PFSK-1 (cell line): ENCODE measurements around the gene SPATA3.

Source experiments
- FOXP2 ChIP-seq: optimal IDR thresholded peaks from 2 replicates; pipeline ENCODE3; 2011; ENCODE audit warnings: borderline replicate concordance, control low read depth, inconsistent platforms; ENCODE audit not compliant: insufficient read depth; ENCODE audit errors: extremely low read length, extremely low read depth
- POLR2AphosphoS5 ChIP-seq: IDR thresholded peaks from 2 replicates; pipeline ENCODE4 v1.6.1; 2012; ENCODE audit warnings: low read depth, mild to moderate bottlenecking, control low read depth, low read length, moderate library complexity
- REST ChIP-seq, 2 experiments: IDR thresholded peaks; 2 replicates each; pipeline versions ENCODE4 v1.6.1 to v1.8.0; 2011 to 2012; ENCODE audit warnings: low read depth in 2 of 2, low read length in 2 of 2, control low read depth in 1 of 2, inconsistent platforms in 1 of 2, mild to moderate bottlenecking in 1 of 2, moderate library complexity in 1 of 2; ENCODE audit not compliant: insufficient read depth in 1 of 2
- SIN3A ChIP-seq: IDR thresholded peaks from 2 replicates; pipeline ENCODE4 v1.6.1; 2012; ENCODE audit warnings: mild to moderate bottlenecking, low read length, moderate library complexity, borderline replicate concordance; ENCODE audit not compliant: insufficient read depth
- TAF1 ChIP-seq: IDR thresholded peaks from 2 replicates; pipeline ENCODE4 v1.6.1; 2012; ENCODE audit warnings: low read length, control low read depth, borderline replicate concordance; ENCODE audit not compliant: insufficient read depth

Gene SPATA3

GRCh38 chr2:230949966-230950873 lies 45.7 kb upstream of the SPATA3 start:
- TF ChIP-seq FOXP2 (no peak), TAF1 (no peak), SIN3A (no peak), REST (IDR thresholded peaks at IDR 0.05; ENCODE audit: insufficient read depth in 1 of 2, low read depth in 2 of 2, low read length in 2 of 2) (no peak)

DNA sequence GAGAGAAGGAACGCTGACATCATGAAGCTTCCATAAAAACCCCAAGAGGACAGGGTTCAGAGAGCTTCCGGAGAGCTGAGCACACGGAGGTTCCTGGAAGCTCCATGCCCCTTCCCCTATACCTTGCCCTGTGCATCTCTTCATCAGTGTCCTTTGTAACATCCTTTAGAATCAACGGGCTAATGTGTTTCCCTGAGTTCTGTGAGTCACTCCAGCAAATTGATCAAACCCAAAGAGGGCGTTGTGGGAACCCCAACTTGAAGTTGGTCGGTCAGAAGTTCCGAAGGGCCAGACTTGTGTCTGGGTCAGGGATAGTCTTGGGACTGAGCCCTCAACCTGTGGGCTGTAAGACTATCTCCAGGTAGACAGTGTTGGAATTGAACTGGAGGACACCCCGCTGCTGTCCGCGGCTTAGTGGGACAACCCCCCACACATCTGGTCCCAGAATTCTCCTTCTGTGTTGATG lies 45.0 kb upstream of the SPATA3 start:
- TF ChIP-seq REST (IDR thresholded peaks at IDR 0.05; ENCODE audit: insufficient read depth in 1 of 2, low read depth in 2 of 2, low read length in 2 of 2) (no peak), FOXP2 (no peak), POLR2AphosphoS5 (no peak), SIN3A (no peak), TAF1 (no peak)

GRCh38 chr2:230951396-230951795 lies 44.5 kb upstream of the SPATA3 start:
- TF ChIP-seq FOXP2 (no peak), REST (IDR thresholded peaks at IDR 0.05; ENCODE audit: insufficient read depth in 1 of 2, low read depth in 2 of 2, low read length in 2 of 2) (no peak), SIN3A (no peak), POLR2AphosphoS5 (no peak)

GRCh38 chr2:230952226-230952956 lies 43.5 kb upstream of the SPATA3 start:
- TF ChIP-seq REST (IDR thresholded peaks at IDR 0.05; ENCODE audit: insufficient read depth in 1 of 2, low read depth in 2 of 2, low read length in 2 of 2) (no peak), TAF1 (no peak), POLR2AphosphoS5 (no peak), SIN3A (no peak), FOXP2 (no peak)
